Tibial nerve (tissue), 3 donors: ENCODE results near the gene TMED7.

Source experiments
- CTCF ChIP-seq, 5 experiments: fragments of 200-600 bp in 3 of 5; fragments of 450-650 bp in 2 of 5; sonication (generic) in 3 of 5; IDR thresholded peaks; one replicate each; pipeline ENCODE4 v1.5.1; 2016 to 2019; ENCODE audit warnings: antibody characterized with exemption in 5 of 5, mild to moderate bottlenecking in 3 of 5, moderate library complexity in 2 of 5
- POLR2A ChIP-seq, 2 donors: fragments of 450-650 bp; IDR thresholded peaks; one replicate each; pipeline ENCODE4 v1.6.1; 2017; ENCODE audit warnings: antibody characterized with exemption in 2 of 2, mild to moderate bottlenecking in 2 of 2, moderate library complexity in 2 of 2

- TF ChIP-seq CTCF (IDR thresholded peaks at IDR 0.05) (no peak), POLR2A (IDR thresholded peaks at IDR 0.05) (no peak)
Measured at GRCh38 chr5:115637507-115637906, 11.7 kb upstream of the TMED7 start.
